GM19324 (cell line): ENCODE results near the gene STK4.

ENCODE experiments used
- ATAC-seq: cut with Tn5 transposase; IDR thresholded peaks from one replicate; pipeline ENCODE4 v1.9.1; 2021; ENCODE audit warnings: mild to moderate bottlenecking, moderate library complexity; ENCODE audit not compliant: unreplicated experiment, low FRiP score

Gene STK4

DNA sequence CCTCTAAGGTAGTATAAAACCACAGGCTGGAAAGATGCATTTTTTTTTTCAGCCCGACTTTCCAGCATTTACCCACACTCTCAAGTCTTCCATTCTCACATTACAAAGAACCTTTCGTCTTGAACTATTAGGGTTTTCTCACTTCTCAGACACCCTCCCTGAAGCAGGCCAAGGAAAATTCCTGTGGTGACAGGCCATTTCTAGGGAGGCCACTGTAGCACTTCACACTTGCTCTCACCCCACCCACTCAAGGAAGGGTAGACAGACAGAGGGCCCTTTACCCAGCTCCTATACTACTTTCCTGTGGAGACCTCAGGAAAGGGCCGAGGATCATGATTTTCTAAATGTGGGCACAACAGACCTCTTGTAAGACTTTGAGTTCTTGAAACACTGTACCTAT is 106.9 kb downstream of the STK4 start:
- ATAC-seq, result no peak

DNA sequence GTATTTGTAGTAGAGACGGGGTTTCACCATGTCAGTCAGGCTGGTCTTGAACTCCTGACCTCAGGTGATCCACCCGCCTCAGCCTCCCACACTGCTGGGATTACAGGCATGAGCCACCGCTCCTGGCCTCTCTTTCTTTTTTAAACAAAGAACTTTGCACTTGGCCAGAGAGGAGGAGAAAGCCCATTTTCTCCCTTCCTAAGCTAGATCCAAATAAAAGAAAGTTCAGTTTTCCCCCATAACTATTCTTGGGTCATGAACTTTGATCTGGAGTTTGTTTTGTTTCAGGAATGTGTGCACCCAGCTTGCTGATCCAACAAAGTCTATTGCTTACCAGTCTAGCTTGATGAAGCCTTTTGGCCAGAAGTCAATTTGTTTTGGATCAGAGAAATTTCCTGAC is 111.2 kb downstream of the STK4 start:
- ATAC-seq, result no peak

DNA sequence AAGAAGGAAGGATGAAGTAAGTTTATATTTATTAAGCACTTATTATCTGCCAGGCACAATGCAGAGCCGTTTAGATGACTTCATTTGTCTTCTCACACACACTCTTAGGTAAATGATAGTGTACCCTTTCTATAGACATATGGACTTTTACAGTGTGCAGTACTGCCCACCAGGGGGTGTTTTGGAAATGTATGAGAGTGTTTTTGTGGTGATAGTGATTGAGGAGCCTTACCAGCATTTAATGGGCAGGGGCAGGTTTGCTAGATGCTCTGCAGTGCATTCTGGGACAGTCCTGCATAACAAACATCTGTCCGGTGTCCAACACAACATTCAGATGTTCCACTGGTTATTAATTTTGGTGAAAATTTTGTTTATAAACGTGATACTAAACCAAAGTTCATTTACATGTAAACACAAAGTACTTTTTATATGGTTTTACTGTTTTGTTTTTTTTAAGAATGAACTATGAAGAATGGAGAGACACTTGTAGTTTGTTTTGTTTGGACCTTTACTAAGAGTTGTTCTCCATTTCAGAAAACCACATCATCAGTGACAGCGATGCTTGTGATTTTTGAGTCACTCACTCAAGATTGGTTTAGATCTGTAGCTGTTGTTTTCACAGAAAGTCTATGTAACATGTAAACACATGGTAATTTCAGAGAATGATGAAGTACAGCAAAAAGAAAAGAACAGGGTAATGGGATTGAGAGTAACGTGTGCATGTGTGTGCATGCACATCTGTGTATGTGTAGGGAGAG is 114.7 kb downstream of the STK4 start:
- no peak for ATAC-seq

DNA sequence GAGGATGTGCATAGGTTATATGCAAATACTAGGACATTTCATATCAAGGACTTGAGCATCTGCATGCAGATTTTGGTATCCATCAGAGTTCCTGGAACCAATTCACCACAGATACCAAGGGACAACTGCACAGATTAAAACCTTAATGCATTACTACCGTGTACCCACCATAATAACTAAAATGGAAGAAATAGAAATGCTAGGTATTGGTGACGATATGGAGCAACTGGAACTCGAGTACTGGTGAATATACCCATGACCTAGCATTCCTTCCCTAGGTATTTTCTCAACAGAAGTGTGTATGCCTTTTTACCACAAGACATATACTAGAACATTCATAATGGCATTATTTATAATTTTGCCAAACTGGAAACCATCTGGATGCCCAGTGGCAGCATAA is 116.2 kb downstream of the STK4 start:
- no peak for ATAC-seq

DNA sequence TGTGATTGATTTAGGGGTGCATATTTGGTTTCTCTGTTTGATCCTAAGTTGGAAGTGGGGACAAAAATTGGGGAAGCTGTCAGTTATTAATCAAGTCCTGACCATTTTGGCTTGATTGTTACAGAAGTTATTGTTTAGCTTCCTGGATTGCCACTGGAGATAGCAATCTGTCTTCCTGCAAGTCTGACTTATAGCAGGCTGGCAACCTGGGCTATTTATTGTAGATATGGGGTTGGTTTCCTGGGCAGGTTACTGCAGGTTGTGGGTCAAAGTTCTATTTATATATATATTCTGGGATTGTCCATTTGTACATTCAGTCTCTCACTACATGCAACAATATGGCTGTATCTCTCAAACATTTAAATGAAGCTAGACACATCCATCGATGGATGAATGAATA is 116.8 kb downstream of the STK4 start:
- ATAC-seq, result no peak

DNA sequence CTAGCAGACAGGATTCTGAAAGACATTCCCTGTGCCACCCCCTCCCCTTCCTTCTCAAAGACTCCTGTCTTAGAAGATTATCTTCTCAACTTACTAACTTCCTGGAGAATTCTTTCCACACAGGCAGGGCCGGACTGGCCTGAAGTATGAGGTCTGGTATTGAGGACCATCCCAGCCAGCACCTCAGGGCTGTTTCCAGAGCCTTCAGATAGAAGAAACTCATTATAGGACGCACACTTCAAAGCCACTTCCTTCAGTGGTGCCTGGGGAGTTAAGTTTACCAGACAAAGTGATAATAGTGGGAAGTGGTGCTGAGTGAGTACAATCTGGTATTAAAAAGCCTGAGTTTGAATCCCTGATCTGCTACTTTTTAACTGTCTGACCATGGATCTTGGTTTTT is 119.0 kb downstream of the STK4 start:
- no peak for ATAC-seq

DNA sequence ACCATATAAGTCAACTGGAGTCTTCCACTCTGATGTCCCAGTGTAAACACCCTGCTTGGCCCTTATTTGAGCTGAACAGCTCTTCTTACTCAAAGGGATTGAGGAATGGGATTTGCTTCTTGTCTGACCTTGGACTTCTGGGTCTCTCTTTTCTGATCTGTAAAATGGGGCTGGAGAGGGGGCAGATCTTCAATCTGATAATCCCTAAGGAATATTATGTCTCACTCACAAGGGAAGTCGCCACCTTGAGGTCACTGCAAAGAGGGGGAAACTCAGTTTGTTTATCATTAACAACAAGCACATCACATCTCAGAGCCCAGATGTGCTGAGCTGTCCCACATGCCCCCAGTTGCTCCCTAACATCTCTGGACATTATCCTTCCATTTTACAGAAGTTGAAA is 119.6 kb downstream of the STK4 start:
- no peak for ATAC-seq

DNA sequence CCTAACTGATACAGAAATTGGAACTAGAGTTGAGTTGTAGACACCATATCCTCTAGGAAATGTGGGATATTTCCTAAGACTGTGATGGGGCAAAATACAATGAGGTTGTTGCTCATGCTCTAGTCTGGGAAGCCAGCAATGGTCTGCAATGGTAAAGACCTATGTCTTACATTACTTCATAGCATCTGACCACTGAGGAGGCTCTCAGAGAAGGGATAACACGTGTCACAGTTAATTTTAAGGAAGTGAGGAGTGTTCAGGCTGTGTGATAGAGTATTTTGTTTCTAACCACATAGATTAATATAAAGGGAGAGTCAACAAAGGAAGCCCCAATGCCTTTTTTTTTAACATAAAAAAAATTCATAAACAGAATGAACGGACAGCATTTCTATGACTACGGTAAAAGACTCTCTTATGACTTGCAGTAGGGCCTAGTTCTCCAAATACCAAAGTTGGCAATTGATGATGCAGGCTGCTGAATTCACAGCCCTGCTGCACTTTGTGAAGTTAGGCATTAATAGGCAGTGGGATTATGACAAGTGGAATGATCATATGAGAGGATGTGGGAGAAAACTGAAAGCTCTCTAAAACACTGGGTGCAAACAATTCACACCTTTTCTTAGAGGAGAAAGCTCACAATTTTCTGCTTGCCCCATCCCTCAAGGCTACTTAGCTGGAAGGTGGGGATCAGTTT is 120.9 kb downstream of the STK4 start:
- ATAC-seq, result no peak

DNA sequence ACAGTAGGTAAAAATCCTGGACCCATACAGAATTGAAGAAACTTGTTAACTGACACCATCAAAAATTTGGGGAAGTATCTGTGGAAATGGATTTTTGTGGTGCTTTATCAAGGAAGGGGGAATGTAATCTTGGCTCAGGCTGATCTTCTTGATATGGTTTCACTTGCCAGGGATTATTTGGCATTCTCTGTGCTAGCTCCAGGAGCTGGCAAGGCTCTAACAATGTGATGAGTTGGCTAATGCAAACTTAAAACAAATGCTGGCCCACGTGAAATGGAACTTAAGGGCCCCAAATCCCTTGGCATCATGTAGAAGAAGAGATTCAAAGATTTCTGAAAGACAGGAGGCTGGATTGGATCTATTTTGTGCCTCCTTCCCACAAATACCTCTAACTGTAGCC is 121.5 kb downstream of the STK4 start:
- no peak for ATAC-seq

DNA sequence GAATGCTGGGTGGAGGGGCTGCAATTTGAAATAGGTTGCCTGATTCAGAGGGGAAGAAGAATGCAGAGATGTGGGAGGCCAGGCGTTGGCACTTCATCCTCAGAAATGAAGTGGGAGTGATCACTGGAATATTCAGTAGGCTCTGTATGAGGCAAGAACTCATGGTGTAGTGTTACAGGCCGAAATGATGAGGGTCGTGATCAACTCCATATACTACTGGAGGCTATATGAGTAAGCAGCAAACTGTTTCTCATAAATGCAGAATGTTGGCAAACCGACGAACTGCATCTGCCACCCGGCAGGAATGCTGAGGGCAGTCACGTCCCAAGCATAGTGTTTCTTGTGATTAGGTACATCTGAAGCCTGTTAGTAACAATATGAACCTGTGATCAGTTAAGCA is 121.9 kb downstream of the STK4 start:
- ATAC-seq, result no peak

DNA sequence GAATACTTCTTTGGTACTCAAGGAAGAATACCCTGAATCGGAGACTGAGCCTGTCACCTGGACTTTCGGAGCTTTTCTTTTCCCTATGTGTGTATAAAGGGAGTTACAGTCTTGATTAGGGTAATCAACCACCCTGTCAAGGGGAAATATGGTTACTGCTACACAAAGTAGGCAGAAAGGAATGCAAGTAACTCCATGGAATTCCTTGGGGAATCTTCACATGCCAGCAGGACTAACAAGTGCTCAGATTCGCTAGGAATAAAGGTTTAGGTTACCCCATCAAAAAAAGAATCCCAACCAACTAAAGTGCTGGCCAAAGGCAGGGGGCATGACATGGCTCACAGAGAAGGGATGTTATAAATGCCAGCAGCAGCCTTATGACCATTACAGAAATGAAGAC is 124.2 kb downstream of the STK4 start:
- no peak for ATAC-seq

DNA sequence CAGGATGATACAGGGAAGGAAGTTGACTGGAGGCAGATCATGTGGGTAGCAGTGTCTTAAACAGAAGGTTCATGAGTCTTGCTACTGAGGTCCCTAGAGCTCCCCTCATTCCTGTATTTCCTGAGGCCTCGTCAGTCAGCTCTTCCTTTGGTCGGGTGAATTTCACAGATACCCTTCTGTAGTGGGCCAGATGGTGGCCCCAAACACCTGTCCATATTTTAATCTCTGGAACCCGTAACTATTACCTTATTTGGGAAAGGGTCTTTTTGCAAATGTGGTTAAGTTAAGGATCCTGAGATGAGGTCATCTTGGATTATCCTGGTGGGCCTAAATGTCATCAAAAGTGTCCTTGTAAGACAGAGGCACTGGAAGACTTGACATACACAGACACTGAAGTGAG is 125.1 kb downstream of the STK4 start:
- ATAC-seq, result no peak

DNA sequence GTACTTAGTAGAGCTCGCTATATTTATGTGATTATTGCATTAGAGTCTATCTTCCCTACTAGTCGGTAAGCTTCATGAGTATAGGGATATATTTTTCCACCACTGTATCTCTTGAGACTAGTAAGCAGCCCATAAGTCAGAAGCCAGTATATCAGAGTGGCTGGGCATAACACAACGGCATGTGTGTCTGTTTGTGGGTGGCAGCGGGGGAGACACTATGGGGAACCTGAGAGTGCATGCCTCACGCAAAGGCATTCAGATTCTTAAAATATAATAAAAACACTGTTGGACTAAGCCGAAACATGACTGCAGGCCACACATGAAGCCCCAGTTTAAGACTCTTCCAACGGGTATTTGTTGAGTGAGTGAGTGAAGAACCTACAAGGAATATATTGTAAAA is 126.6 kb downstream of the STK4 start:
- no peak for ATAC-seq

DNA sequence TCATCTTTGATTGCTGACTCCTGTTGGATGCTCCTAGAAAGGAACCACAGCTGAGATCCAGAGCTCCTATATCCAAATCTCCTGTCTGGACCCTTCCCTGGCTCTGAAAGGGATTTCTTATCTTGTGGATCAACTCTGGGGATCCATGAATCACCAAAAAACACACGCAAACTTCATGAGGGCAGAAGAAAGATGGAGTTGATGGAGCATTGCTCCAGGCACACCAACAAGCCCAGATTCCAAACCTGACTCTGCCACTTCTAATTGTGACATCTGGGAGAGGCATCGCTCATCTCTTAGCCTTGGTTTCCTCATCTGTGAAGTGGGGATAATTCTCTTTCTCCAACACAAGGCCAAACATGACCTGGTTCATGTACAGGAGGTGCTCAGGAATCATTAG is 127.9 kb downstream of the STK4 start:
- no peak for ATAC-seq

DNA sequence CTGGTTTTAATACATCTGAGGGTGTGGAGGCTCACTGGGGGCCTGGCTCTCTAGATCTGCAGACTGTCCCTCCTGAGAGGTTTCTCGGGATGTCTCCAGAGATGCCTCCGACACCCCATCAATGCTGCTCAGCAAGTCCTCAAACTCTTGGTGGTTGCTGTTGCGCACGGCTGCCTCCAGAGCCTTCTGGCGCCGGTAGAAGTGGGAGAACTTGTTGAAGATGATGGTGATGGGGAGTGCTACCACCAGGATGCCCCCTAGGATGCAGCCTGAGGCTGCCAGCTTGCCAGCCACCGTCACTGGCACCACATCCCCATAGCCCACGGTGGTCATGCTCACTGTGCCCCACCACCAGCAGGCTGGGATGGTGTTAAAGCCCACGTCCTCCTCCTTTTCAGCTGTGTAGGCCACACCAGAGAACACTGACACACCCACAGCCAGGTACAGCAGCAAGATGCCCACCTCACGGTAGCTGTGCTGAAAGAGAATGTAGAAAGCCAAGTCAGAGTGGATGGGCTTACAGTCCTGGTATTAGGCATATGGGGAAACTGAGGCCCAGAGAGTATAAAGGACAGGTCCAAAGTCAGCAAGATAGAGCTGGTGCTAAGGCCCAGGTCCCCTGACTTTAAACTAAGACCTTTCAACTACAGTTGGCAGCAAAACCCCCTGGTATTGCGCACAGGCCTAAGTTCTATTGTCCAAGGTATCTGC is 128.7 kb downstream of the STK4 start:
- ATAC-seq, result no peak

DNA sequence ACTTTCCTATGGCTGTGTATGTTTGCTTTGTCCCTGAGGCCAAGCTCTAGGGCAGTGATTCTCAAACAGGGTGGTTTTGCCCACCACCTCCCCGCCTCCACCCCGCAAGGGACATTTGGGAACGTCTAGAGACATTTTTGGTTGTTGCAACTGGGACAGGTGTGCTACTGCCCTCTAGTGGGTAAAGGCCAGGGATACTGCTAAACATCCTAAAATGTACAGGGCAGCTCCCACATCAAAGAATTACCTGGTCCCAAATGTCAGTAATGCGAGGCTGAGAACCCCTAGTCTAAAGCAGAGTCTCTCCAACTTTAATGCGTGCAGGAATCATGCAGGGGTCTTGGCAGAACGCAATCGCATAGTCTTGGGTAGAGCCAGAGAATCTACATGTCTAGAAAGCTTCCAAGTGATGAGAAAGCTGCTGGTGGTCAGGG is 129.5 kb downstream of the STK4 start:
- ATAC-seq, result no peak

DNA sequence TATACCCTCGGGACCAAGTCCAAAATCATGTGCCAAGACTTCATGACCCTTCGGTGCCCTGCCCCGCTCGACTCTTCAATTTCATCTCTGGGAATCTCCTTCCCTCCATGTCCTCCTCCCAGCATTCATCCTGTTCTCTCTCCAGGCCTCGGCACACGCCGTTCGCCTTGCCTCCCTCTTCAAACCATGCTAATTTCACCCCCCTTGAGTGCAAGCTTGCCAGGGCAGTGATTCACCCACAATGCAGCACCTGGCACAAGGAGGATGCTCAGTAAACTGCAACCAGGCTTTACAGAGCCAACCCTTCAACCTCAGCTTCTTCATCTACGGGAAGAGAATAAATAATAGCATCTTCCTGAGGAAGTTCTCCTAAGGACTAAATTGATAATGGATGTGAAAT is 130.5 kb downstream of the STK4 start:
- no peak for ATAC-seq

DNA sequence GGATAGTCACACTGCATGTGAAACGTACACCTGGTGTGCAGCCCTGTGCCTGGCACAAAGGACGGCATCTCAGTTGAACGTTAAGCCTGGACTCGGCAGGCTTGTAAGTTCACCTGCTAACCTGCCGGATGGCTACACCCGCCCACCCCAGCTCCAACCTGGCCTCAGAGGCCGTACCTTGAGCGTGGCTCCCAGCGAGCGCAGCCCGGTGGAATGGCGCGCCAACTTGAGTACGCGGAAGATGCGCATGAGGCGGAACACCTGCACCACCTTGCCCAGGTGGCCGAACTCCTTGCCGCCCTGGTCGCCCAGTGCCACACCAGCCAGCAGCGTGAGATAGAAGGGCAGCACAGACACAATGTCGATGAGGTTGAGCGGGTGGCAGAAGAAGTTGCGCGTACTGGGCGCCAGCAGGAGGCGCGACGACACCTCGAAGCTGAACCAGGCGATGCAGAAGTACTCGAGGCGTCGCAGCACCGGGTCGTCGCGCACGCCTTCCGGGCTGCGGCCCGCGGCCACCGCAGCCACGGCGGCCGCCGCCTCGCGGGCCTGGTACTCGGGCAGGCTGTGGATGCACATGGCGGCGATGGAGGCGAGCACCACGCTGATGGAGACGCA is 131.3 kb downstream of the STK4 start:
- no peak for ATAC-seq

DNA sequence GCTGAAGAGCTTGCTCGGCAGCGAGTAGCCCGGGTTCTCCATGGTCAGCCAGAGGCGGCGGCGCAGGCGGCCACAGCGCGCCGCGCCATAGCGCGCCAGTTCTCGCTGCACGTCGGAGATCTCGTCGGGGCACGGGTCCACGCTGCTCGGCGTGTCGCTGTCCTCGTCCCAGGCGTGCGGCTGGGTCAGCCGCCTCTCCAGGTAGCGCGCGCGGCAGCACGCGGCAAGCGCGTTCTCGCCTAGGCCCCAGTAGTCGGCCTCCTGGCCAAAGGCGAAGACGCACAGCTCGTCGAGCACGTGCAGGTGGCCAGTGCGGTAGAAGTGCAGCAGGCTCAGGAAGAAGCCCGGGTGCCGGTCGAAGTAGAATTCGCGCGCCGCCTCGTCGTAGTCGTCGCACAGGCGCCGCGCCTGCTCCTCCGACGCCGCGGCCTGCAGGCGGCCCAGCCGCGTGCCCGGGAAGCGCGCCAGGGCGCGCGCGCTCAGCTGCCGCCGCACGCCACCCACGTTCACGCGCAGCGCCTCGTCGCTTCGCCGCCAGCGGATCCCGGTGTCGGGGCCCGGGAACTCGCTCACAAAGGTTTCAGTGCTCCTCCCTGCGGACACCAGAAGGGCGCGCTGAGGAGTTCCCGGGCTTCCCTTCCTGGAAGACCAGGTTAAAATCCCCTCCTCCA is 131.9 kb downstream of the STK4 start:
- ATAC-seq, result no peak

DNA sequence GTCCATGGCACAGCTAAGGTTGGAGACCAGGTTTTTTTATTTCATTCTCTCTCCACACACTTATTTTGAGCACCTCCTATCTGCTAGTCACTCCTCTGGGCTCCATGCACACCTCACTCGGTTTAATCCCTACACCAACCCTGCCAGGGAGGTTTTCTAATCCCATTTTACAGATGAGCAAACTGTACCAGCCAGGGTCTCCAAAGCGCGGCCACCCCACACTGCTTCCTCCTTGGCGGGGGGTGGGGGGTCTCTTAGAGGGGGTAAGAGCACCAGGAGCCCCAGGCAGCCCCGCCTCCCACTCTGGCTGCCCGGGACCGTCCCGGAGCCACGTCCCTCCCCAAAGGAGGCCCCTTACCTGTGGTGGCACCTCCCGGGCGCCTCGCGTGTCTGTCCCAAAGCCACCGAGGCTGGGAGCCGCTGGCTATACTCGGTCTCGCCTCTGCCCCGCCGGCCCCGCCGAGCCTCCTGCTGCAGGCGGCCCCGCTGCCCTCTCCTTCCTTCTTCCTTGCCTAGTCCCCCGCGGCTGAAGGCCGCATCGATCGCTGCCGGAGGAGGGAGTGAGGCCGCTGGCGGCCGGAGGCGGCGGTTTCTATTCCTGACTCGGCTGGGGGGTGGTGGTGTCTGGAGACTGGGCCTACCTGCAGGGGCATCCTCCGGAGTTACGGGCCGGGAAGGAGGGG is 134.4 kb downstream of the STK4 start, which contains the start of gene KCNS1:
TSS of gene KCNS1 (minus strand) at position 565 of the 683 bp plus-strand sequence. CDS start 1,891 bp downstream, outside the sequence.
- no peak for ATAC-seq
